GM19035 (cell line): Measurements from ENCODE around the gene FGD2.

Source experiments
- ATAC-seq: cut with Tn5 transposase; IDR thresholded peaks from one replicate; pipeline ENCODE4 v1.9.1; 2021; ENCODE audit not compliant: unreplicated experiment

The FGD2 gene

DNA sequence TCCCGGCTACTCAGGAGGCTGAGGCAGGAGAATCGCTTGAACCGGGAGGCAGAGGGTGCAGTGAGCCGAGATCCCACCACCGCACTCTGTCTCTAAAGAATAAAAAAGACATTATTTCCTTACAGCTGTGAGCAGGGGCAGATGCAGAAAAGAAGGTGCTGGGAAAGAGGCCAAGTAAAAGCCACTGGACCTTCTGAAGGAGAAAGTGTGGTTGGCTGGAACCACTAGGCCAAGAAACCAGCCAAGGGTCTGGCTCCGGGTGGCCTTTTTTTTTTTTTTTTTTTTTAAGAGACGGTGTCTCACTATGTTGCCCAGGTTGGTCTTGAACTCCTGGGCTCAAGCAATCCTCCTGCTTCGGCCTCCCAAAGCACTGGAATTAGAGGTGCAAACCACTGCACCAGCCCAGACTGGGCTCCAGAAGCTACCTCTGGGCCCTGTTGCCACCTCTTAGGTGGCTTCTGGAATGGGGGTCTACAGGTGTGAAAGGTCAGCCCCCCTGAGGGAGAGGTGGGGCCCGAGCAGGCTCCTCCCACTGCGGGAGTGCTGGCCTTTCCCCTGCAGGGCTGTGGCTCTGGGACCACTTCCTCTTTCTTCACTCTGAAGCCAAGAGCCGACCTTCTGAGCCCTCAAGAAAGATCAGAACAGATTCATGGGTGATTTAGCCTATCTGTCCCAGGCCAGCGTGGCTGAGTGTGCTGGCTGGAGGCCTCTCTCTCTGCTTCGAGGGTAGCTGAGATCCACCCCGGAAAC is at the start of gene FGD2:
TSS of gene FGD2 (plus strand) at position 595 of the 750 bp plus-strand sequence. CDS start 163 bp downstream, outside the sequence.
- peak; percentile 65 for ATAC-seq

GRCh38 chr6:36955671-36956445 is 49.6 kb upstream of the FGD2 start:
- ATAC-seq: no peak

- no peak for ATAC-seq
Observed at GRCh38 chr6:36956446-36956820, 49.0 kb upstream of the FGD2 start.

DNA sequence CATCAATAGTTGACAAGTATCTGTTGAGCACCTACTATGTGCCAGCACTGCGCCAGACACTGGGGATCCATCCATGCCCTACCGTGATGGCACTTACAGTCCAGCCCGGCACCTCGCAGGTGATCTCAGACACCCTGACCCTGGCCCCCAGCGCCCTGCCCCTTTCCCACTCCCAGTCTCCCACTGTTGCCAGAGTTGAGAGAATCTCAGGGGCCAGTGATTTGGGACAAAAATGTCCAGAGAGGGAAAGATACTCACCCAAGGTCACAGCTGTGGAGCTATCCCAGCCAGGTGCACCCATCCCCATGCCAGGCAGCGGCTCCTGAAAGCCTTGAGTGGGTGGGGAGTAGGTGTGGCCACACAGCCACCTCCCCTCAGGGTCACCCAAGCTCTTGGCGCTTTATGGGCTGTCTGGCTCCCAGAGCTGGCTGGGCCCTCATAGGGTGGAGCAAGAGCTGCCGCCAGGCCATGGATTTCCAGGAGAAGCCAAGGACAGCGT is 47.6 kb upstream of the FGD2 start:
- ATAC-seq: no peak

DNA sequence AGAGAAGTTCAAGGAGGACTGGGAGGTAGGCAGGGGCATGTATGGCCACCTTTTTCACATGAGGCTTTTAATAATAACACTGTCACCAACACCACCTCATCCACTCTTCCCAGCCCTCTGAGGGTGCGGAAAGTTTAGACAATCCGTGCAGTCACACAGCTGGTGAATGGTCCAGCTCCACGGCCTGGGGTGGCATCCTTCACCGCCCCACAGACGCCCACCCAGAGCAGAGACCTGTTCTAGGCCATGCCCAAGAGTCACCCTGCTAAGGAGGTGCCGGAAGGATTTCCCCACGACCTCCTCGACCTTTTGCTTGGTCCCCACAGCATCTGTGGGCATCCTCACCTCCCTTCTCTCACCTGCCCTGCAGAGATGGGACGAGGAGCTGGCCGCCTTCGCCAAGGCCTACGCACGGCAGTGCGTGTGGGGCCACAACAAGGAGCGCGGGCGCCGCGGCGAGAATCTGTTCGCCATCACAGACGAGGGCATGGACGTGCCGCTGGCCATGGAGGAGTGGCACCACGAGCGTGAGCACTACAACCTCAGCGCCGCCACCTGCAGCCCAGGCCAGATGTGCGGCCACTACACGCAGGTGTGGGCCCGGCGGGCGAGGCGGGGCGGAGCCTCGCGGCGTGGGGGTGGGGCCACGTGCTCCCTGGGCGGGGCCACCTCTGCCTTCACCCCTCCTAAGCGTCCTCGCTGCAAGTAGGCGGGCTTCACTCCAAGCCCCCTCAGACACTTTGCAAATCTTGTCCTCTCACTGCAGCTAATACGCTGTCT is 46.5 kb upstream of the FGD2 start:
- no peak for ATAC-seq

- no peak for ATAC-seq
Observed at GRCh38 chr6:36959555-36960250, 45.8 kb upstream of the FGD2 start.

DNA sequence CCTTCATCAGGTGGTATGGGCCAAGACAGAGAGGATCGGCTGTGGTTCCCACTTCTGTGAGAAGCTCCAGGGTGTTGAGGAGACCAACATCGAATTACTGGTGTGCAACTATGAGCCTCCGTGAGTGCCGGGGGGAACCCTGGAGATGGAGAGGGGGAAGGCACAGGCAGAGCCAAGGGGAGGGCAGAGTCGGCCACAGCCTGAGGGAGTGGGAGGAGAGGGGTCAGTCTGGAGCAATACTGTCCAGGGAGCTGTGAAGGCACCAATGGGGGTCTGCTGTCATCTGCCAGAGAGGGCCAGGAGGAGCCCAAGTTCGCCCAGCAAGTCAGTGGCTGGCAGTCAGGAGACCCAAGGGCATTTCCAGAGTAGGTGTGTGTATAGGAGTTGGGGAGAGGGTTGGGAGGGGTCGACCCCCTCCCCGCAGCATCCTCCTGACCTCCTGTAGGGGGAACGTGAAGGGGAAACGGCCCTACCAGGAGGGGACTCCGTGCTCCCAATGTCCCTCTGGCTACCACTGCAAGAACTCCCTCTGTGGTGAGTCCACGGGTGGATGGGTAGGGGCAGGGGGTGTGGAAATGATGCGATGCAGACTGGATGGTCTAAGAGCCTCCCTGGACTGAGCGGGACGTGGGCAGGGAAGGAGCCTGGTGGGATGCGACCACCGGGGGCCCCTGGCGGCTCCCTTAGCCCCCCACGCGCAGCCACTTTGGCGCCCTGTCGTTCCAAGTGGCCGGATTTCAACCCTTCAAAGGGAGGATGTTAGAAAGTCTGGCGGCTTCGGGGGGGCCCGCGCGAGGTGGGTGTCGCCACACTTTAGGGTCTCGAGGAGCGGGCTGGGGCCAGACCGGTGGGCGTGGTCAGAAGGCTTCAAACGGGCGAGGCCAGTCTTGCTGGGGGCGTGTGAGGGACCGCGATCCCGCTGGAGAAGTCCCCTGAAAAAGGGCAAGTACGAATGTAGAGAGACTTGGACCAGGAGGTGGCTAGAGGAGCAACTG is 43.7 kb upstream of the FGD2 start:
- no peak for ATAC-seq

GRCh38 chr6:36962874-36963273 is 42.6 kb upstream of the FGD2 start:
- no peak for ATAC-seq

GRCh38 chr6:36963451-36964290 is 41.8 kb upstream of the FGD2 start:
- no peak for ATAC-seq

DNA sequence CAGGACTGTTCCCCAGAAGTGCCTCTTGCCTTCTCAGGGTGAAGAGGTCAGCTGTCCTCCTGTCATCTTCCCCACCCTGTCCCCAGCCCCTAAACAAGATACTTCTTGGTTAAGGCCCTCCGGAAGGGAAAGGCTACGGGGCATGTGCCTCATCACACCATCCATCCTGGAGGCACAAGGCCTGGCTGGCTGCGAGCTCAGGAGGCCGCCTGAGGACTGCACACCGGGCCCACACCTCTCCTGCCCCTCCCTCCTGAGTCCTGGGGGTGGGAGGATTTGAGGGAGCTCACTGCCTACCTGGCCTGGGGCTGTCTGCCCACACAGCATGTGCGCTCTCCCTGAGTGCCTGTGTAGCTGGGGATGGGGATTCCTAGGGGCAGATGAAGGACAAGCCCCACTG is 41.1 kb upstream of the FGD2 start:
- no peak for ATAC-seq

DNA sequence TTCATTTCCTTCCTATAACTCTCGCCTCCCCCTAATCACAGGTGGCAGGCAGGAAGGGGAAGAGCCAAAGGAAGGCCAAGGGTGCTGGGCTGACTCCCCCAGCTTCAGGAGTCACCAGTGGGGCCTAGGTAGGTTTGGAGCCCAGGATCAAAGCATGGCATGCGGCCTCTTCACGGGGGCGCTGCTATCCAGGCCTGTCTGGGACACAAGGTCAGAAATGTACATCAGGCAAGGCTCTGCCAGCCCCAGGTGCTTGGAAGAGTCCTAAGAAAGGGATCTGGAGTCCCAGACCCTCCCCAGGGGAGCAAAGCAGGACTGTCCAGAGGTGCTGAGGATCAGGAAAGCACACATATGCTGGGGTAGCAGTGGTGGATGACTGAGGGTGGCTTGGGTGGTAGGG is 40.5 kb upstream of the FGD2 start:
- ATAC-seq: no peak

DNA sequence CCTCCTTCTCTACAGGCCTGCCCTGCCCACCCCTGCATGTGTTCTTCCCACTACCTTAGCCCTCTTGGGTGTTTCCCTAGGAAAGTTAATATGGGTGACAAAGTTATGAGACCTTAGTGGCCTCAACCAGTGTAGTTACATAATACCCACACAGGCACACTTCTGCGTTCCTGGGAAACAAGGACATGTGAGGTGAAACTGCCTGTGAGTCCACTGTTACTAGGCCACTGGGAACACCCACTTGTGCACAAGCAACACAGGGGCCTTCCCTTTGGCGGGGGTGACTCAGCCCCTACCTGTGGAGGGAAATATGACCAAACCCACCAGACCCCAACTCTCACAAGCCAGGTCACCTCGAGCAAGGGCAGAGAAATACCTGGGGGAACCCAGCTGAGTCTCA is 38.2 kb upstream of the FGD2 start:
- ATAC-seq: no peak

GRCh38 chr6:36967757-36968156 is 37.7 kb upstream of the FGD2 start:
- no peak for ATAC-seq

DNA sequence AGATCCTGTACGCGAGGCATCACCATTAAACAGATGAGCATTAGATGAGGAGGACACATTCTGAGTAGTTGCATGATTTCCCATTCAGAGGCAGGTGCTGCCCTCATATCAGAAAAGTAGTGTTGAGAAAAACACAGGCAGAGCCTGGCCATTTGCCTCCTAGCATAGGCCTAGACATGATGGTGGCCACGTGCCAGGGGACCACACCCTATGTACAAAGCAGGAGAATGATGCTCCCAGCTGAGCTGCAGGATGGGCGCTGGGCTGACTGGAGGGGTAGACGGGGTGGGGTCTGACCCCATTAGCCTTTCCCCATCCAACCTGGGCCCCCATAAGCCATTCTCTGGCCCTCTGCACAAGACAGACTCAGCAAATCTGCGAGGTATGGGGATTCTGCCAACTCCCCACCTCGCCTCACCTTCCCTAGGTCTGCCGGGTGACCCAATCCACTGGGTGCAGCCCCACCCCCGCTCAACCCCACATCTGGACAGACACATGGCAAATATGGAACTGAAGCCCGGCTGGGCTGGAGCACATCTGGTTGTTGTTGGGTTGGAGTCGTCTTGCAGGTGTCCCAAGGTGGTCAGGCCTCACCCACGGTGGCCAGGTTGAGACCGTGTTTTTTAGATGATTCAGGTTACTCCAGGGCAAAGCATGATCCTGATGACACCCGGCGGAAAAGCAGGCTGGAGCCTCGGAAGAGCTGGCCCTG is 37.0 kb upstream of the FGD2 start:
- ATAC-seq: no peak

GRCh38 chr6:36969240-36969691 is 36.2 kb upstream of the FGD2 start:
- ATAC-seq: no peak

DNA sequence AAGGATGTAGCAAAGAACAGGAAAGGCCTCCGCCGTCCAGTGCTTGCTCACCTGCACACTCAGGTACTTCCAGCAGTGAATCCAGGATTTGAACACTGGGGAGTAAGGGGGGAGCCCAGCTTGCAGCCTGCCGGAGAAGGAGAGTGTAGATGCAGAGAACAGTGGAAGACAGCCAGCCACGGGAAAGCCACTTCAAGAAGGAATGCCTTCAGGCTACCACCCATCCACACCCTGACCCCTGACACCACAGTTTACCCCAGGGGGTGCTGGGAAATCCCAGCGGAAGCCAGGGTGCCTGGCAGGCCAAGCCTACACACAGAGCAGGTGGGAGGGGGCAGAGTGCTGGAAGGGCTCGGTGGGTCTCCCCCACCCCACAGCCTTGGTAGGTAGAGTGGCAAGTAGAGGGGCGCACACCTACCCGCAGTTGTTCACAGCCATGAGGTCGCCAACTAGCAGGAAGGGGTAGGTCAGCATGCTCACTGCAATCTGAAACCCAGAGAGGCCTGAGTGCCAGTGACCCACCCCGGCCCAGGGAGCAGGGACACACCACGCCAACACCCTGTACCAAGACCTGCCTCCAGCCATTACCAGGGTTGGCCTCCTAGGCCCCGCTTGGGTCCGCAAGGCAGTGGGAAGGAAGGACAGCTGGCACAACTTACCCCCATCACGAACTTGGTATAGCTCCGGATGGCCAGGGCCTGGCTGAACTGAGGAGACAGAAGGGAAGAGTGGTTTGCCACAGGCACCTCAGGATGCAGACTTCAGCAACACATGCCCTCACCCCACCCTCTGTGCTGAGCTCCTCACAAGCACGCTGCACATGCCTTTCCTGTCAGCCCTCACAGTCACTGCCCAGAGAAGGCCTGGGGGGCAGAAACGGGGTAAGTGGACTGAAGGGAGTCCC is 35.2 kb upstream of the FGD2 start:
- ATAC-seq: no peak
